Epithelial cell of proximal tubule (primary cell): ENCODE results near the gene HS3ST3B1. TPM values are rescaled to one million over a fixed set of nuclear protein-coding genes. Genes with fewer than 3 reads are reported as not detected.

ENCODE experiments used
- DNase-seq: peaks from one replicate; pipeline ENCODE4 v3.0.0-alpha.2; 2011; ENCODE audit warnings: low read depth
- H3K4me3 ChIP-seq: 2 replicates; pipeline ENCODE4 v1.5.1; 2011; ENCODE audit warnings: low read depth, mild to moderate bottlenecking, low read length
- CTCF ChIP-seq: conservative IDR thresholded peaks from 2 replicates; pipeline ENCODE4 v1.5.1; 2012; ENCODE audit warnings: low read depth, mild to moderate bottlenecking, low read length
- total RNA-seq: library from RNA; depleted of rRNA; stranded (reverse); fragments of >200 nt; gene quantifications from 2 replicates; pipeline ENCODE4 v1.2.3, GENCODE V29; 2015

The HS3ST3B1 gene
- total RNA-seq, 1 donor from 2014 or later, result 2.1 TPM

GRCh38 chr17:14353861-14354474 lies 53.1 kb downstream of the HS3ST3B1 start:
- no peak overlapping the region for H3K4me3 ChIP-seq

GRCh38 chr17:14354807-14355206 lies 53.9 kb downstream of the HS3ST3B1 start:
- no peak overlapping the region for H3K4me3 ChIP-seq
- no peak for DNase-seq
- TF ChIP-seq CTCF, result no peak

More at GRCh38 chr17:14353861-14354474, 53.1 kb downstream of the HS3ST3B1 start:
- DNase-seq, result no peak
- TF ChIP-seq CTCF, result no peak

- H3K4me3 ChIP-seq, result no peak overlapping the region
- no peak for TF ChIP-seq CTCF
- DNase-seq, result no peak
These were observed 54.7 kb downstream of the HS3ST3B1 start for GRCh38 chr17:14355556-14355955.

- DNase-seq, result no peak
- no peak for TF ChIP-seq CTCF
- no peak overlapping the region for H3K4me3 ChIP-seq
These were observed 58.5 kb downstream of the HS3ST3B1 start for GRCh38 chr17:14359163-14360020.

- DNase-seq, result no peak
- TF ChIP-seq CTCF, result no peak
- H3K4me3 ChIP-seq, result no peak overlapping the region
These were observed 60.0 kb downstream of the HS3ST3B1 start for GRCh38 chr17:14360856-14361255.

GRCh38 chr17:14361470-14361869 lies 60.6 kb downstream of the HS3ST3B1 start:
- DNase-seq, result no peak
- TF ChIP-seq CTCF, result no peak
- H3K4me3 ChIP-seq, result no peak overlapping the region
